ENCODE data around the gene NUDT17.
A peak's percentile ranks its signal among the peaks of the same experiment; 100 is the strongest.

The NUDT17 gene

DNA sequence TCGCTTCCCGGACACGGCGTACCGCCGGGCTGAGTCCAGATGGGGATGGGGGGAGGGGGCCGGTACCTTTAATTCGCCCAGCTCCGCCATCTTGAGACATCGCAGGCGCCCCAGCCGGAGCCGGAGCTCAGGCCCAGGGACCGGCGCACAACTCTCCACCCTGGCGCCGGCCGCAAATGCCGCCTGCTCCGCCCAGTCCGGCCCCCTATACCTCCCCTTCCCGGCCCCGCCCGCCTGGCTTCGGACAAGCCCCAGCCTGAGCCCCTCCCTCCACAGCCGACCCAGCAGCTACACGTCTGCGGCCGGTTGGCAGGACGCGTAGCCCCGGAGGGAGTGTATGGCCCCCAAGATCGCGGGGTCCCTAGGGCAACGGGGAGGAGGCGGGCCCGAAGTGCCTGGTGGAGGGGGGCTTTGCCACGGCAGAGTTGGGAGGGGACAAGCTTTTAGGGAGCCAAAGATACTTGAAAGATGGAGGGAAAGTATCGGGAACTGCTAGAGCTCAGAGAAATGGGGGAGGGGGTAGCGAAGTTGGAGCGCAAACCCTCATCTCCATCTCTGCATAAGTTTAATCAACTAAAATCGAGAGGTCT, 13.6 kb downstream of the NUDT17 start, which contains the start of gene PIAS3 (continued):
- TF ChIP-seq ZNF510 (tag by site-specific recombination; IDR thresholded peaks at IDR 0.05; ENCODE audit: insufficient replicate concordance) (no peak), SP2 (tag by site-specific recombination; IDR thresholded peaks at IDR 0.05) (peak; percentile 90), ZNF785 (tag by site-specific recombination; IDR thresholded peaks at IDR 0.05) (no peak), GLIS1 (tag by site-specific recombination; IDR thresholded peaks at IDR 0.05) (peak; percentile 68; the same call in 1 of the 2 replicates), ZNF341 (tag by site-specific recombination; IDR thresholded peaks at IDR 0.05; ENCODE audit: low read depth) (peak; percentile 98), FEZF1 (tag by site-specific recombination; IDR thresholded peaks at IDR 0.05) (no peak), ZBTB7A (tag by site-specific recombination; IDR thresholded peaks at IDR 0.05; ENCODE audit: low read depth) (peak; percentile 80), KLF8 (tag by site-specific recombination; IDR thresholded peaks at IDR 0.05) (peak; percentile 91), KLF1 (tag by site-specific recombination; IDR thresholded peaks at IDR 0.05) (peak; percentile 79), SP7 (tag by site-specific recombination; IDR thresholded peaks at IDR 0.05) (no peak), ZFHX2 (tag by site-specific recombination; conservative IDR thresholded peaks at IDR 0.05) (no peak), ZNF19 (tag by site-specific recombination; IDR thresholded peaks at IDR 0.05; ENCODE audit: low read depth) (no peak), ZBTB26 (tag by site-specific recombination; optimal IDR thresholded peaks at IDR 0.05) (peak; percentile 40), KLF10 (tag by site-specific recombination; IDR thresholded peaks at IDR 0.05) (peak; percentile 97), ZBTB6 (tag by site-specific recombination; IDR thresholded peaks at IDR 0.05) (peak; percentile 62; the same call in 1 of the 2 replicates), KLF16 (tag by site-specific recombination; IDR thresholded peaks at IDR 0.05) (peak; percentile 84; the same call in 1 of the 2 replicates), BCL11A (tag by site-specific recombination; IDR thresholded peaks at IDR 0.05; ENCODE audit: low read depth) (no peak), ZNF610 (tag by site-specific recombination; IDR thresholded peaks at IDR 0.05; ENCODE audit: borderline replicate concordance) (no peak), ZBTB8A (tag by site-specific recombination; IDR thresholded peaks at IDR 0.05) (peak; percentile 54), GLIS2 (tag by site-specific recombination; IDR thresholded peaks at IDR 0.05) (peak; percentile 94), ZNF335 (tag by site-specific recombination; conservative IDR thresholded peaks at IDR 0.05) (peak; percentile 91), ZIC2 (tag by site-specific recombination; IDR thresholded peaks at IDR 0.05) (no peak; the same call in 1 of the 2 replicates)
- TF ChIP-seq, protein P1, sequence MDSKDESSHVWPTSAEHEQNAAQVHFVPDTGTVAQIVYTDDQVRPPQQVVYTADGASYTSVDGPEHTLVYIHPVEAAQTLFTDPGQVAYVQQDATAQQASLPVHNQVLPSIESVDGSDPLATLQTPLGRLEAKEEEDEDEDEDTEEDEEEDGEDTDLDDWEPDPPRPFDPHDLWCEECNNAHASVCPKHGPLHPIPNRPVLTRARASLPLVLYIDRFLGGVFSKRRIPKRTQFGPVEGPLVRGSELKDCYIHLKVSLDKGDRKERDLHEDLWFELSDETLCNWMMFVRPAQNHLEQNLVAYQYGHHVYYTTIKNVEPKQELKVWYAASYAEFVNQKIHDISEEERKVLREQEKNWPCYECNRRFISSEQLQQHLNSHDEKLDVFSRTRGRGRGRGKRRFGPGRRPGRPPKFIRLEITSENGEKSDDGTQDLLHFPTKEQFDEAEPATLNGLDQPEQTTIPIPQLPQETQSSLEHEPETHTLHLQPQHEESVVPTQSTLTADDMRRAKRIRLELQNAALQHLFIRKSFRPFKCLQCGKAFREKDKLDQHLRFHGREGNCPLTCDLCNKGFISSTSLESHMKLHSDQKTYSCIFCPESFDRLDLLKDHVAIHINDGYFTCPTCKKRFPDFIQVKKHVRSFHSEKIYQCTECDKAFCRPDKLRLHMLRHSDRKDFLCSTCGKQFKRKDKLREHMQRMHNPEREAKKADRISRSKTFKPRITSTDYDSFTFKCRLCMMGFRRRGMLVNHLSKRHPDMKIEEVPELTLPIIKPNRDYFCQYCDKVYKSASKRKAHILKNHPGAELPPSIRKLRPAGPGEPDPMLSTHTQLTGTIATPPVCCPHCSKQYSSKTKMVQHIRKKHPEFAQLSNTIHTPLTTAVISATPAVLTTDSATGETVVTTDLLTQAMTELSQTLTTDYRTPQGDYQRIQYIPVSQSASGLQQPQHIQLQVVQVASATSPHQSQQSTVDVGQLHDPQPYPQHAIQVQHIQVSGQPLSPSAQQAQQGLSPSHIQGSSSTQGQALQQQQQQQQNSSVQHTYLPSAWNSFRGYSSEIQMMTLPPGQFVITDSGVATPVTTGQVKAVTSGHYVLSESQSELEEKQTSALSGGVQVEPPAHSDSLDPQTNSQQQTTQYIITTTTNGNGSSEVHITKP (tag by site-specific recombination; IDR thresholded peaks at IDR 0.05) = peak; percentile 64
- TF ChIP-seq, protein P2, sequence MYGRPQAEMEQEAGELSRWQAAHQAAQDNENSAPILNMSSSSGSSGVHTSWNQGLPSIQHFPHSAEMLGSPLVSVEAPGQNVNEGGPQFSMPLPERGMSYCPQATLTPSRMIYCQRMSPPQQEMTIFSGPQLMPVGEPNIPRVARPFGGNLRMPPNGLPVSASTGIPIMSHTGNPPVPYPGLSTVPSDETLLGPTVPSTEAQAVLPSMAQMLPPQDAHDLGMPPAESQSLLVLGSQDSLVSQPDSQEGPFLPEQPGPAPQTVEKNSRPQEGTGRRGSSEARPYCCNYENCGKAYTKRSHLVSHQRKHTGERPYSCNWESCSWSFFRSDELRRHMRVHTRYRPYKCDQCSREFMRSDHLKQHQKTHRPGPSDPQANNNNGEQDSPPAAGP (tag by site-specific recombination; IDR thresholded peaks at IDR 0.05) = peak; percentile 75
- TF ChIP-seq, protein P3, sequence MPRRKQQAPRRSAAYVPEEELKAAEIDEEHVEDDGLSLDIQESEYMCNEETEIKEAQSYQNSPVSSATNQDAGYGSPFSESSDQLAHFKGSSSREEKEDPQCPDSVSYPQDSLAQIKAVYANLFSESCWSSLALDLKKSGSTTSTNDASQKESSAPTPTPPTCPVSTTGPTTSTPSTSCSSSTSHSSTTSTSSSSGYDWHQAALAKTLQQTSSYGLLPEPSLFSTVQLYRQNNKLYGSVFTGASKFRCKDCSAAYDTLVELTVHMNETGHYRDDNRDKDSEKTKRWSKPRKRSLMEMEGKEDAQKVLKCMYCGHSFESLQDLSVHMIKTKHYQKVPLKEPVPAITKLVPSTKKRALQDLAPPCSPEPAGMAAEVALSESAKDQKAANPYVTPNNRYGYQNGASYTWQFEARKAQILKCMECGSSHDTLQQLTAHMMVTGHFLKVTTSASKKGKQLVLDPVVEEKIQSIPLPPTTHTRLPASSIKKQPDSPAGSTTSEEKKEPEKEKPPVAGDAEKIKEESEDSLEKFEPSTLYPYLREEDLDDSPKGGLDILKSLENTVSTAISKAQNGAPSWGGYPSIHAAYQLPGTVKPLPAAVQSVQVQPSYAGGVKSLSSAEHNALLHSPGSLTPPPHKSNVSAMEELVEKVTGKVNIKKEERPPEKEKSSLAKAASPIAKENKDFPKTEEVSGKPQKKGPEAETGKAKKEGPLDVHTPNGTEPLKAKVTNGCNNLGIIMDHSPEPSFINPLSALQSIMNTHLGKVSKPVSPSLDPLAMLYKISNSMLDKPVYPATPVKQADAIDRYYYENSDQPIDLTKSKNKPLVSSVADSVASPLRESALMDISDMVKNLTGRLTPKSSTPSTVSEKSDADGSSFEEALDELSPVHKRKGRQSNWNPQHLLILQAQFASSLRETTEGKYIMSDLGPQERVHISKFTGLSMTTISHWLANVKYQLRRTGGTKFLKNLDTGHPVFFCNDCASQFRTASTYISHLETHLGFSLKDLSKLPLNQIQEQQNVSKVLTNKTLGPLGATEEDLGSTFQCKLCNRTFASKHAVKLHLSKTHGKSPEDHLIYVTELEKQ (tag by site-specific recombination; IDR thresholded peaks at IDR 0.05; ENCODE audit: borderline replicate concordance) = 0 out of 2 replicates have a peak, but pooled peaks have one; percentile 6
